Sigmoid colon (tissue), 4 donors: ENCODE measurements around the gene XRRA1.

ENCODE experiments used
- POLR2A ChIP-seq, 2 donors: fragments of 450-650 bp; IDR thresholded peaks; one replicate each; pipeline ENCODE4 v1.6.1; 2016; ENCODE audit warnings: antibody characterized with exemption in 2 of 2, mild to moderate bottlenecking in 2 of 2, moderate library complexity in 2 of 2
- POLR2AphosphoS5 ChIP-seq, 4 donors: sonication (generic); formaldehyde crosslinking; IDR thresholded peaks; one replicate each; pipeline ENCODE4 v1.6.1; 2017; ENCODE audit warnings: antibody characterized with exemption in 4 of 4
- TF ChIP-seq, protein P1 (sequence below), 4 experiments: fragments of 450-650 bp in 3 of 4; fragments of 200-600 bp in 1 of 4; IDR thresholded peaks; one replicate each; pipeline ENCODE4 v1.5.1; 2016 to 2019; ENCODE audit warnings: antibody characterized with exemption in 4 of 4, mild to moderate bottlenecking in 3 of 4, moderate library complexity in 2 of 4

DNA sequence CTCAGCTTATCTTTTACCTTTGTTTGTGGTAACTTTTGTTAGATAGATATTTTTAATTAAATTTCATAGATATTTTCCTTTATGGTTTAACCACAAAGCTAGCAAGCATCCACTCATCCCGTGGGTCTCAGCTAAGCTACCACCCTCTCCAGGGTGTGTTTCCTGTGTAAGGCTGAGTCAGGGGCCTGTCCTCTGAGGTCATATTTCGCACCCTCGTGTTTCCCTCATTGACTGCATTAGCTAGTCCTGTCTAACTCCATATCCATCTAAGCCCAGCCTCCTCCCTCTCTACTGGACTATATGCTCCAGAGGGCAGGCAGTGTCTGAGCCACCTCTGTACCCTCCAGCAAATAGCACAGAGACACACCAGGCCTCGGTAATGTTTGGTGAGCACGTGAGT, 16.7 kb downstream of the XRRA1 start:
- TF ChIP-seq, protein P1, sequence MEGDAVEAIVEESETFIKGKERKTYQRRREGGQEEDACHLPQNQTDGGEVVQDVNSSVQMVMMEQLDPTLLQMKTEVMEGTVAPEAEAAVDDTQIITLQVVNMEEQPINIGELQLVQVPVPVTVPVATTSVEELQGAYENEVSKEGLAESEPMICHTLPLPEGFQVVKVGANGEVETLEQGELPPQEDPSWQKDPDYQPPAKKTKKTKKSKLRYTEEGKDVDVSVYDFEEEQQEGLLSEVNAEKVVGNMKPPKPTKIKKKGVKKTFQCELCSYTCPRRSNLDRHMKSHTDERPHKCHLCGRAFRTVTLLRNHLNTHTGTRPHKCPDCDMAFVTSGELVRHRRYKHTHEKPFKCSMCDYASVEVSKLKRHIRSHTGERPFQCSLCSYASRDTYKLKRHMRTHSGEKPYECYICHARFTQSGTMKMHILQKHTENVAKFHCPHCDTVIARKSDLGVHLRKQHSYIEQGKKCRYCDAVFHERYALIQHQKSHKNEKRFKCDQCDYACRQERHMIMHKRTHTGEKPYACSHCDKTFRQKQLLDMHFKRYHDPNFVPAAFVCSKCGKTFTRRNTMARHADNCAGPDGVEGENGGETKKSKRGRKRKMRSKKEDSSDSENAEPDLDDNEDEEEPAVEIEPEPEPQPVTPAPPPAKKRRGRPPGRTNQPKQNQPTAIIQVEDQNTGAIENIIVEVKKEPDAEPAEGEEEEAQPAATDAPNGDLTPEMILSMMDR (IDR thresholded peaks at IDR 0.05): no peak
- TF ChIP-seq POLR2A (IDR thresholded peaks at IDR 0.05) (no peak), POLR2AphosphoS5 (IDR thresholded peaks at IDR 0.05) (no peak)
